SK-N-SH (cell line): ENCODE measurements around the gene TRPM3. TPM values are rescaled to one million over a fixed set of nuclear protein-coding genes. Genes with fewer than 3 reads are reported as not detected.

Experiments used
- CTCF ChIA-PET: fragments of 300-600, 350-600 bp; formaldehyde crosslinking; extraction: SDS; loops from one replicate; lab custom pipeline; 2021; lab: Yijun Ruan, JAX
- POLR2A ChIA-PET: fragments of 350-600 bp; sonication (Branson Sonifier 250); formaldehyde crosslinking; extraction: SDS; loops from one replicate; lab custom pipeline; 2020; ENCODE audit warnings: antibody characterized with exemption, inconsistent platforms; lab: Yijun Ruan, JAX
- DNase-seq: peaks from one replicate; pipeline ENCODE4 v3.0.0; 2012
- H2AFZ ChIP-seq: fragments of 200-600 bp; sonication (generic); 2 replicates; pipeline ENCODE4 v1.8.1; 2016; ENCODE audit warnings: antibody characterized with exemption, mild to moderate bottlenecking, low read depth
- H3F3A ChIP-seq: fragments of 200-600 bp; sonication (generic); replicated peaks from 2 replicates; pipeline ENCODE3; 2016; ENCODE audit warnings: antibody characterized with exemption, mild to moderate bottlenecking; ENCODE audit not compliant: insufficient read depth
- H3K27ac ChIP-seq, 2 experiments: fragments of 200-500 bp in 1 of 2; fragments of 200-600 bp in 1 of 2; sonication (Bioruptor generic) in 1 of 2; sonication (generic), shearing (Covaris generic) in 1 of 2; 2 replicates each; pipeline versions ENCODE4 v1.5.1 to v1.6.1; 2014 to 2016; ENCODE audit warnings: low read depth in 2 of 2, inconsistent platforms in 1 of 2, low read length in 1 of 2, mild to moderate bottlenecking in 1 of 2, mixed read lengths in 1 of 2
- H3K27me3 ChIP-seq: fragments of 200-600 bp; sonication (generic), shearing (Covaris generic); 2 replicates; pipeline ENCODE4 v1.6.1; 2016; ENCODE audit warnings: mixed run types; ENCODE audit not compliant: insufficient read depth
- H3K36me3 ChIP-seq, 2 experiments: fragments of 200-500 bp in 1 of 2; fragments of 200-600 bp in 1 of 2; sonication (Bioruptor generic) in 1 of 2; sonication (generic) in 1 of 2; replicated peaks in 1 of 2; 2 replicates each; pipeline versions ENCODE3 to v1.5.1; 2014 to 2016; ENCODE audit warnings: low read length in 1 of 2, mild to moderate bottlenecking in 1 of 2; ENCODE audit not compliant: insufficient read depth in 2 of 2, control insufficient read depth in 1 of 2
- H3K4me1 ChIP-seq, 2 experiments: fragments of 200-500 bp in 1 of 2; fragments of 200-600 bp in 1 of 2; sonication (Bioruptor generic) in 1 of 2; sonication (generic), shearing (Covaris generic) in 1 of 2; 2 replicates each; pipeline versions ENCODE4 v1.5.1 to v1.6.1; 2014 to 2016; ENCODE audit warnings: low read depth in 1 of 2, low read length in 1 of 2, mixed run types in 1 of 2; ENCODE audit not compliant: insufficient read depth in 2 of 2, control insufficient read depth in 1 of 2
- H3K4me2 ChIP-seq: fragments of 200-600 bp; sonication (generic), shearing (Covaris generic); 2 replicates; pipeline ENCODE4 v1.6.1; 2017; ENCODE audit warnings: mixed run types
- H3K4me3 ChIP-seq, 2 experiments: fragments of 200-500 bp in 1 of 2; fragments of 200-600 bp in 1 of 2; sonication (Bioruptor generic) in 1 of 2; sonication (generic), shearing (Covaris generic) in 1 of 2; 2 replicates each; pipeline versions ENCODE4 v1.5.1 to v1.8.1; 2014 to 2016; ENCODE audit warnings: low read depth in 2 of 2, inconsistent platforms in 1 of 2, low read length in 1 of 2, mild to moderate bottlenecking in 1 of 2, mixed read lengths in 1 of 2, moderate library complexity in 1 of 2
- H3K79me2 ChIP-seq: fragments of 200-600 bp; sonication (generic); 2 replicates; pipeline ENCODE4 v1.8.1; 2017; ENCODE audit warnings: mild to moderate bottlenecking; ENCODE audit not compliant: insufficient read depth
- H3K9ac ChIP-seq: fragments of 200-600 bp; sonication (generic); 2 replicates; pipeline ENCODE4 v1.6.1; 2017; ENCODE audit warnings: mixed run types
- H3K9me2 ChIP-seq: fragments of 200-600 bp; sonication (generic); 2 replicates; pipeline ENCODE4 v1.6.1; 2017; ENCODE audit warnings: mixed run types
- H3K9me3 ChIP-seq: fragments of 200-600 bp; sonication (generic); 2 replicates; pipeline ENCODE4 v1.6.1; 2017; ENCODE audit warnings: mixed run types, mild to moderate bottlenecking, moderate library complexity
- H4K20me1 ChIP-seq: fragments of 200-600 bp; sonication (generic); 2 replicates; pipeline ENCODE4 v1.6.1; 2017; ENCODE audit warnings: mild to moderate bottlenecking, mixed run types; ENCODE audit not compliant: insufficient read depth
- CHD2 ChIP-seq: fragments of 150-350 bp; IDR thresholded peaks from 2 replicates; pipeline ENCODE4 v1.6.1; 2018; ENCODE audit warnings: low read length; ENCODE audit not compliant: partially characterized antibody
- CTCF ChIP-seq: fragments of 200-600 bp; sonication (generic); IDR thresholded peaks from 2 replicates; pipeline ENCODE4 v1.6.1; 2017; ENCODE audit warnings: antibody characterized with exemption, mild to moderate bottlenecking, moderate library complexity
- EP300 ChIP-seq, 2 experiments: IDR thresholded peaks; 2 replicates each; pipeline versions ENCODE4 v1.4.0 to v1.6.1; 2012; ENCODE audit warnings: borderline replicate concordance in 1 of 2, low read depth in 1 of 2, low read length in 1 of 2
- EZH2phosphoT487 ChIP-seq: fragments of 200-600 bp; sonication (generic); IDR thresholded peaks from 2 replicates; pipeline ENCODE4 v1.6.1; 2017; ENCODE audit warnings: low read depth, mixed run types, mild to moderate bottlenecking, antibody characterized with exemption, moderate library complexity, borderline replicate concordance
- FOSL2 ChIP-seq: IDR thresholded peaks from 2 replicates; pipeline ENCODE4 v1.4.0; 2012; ENCODE audit warnings: low read depth, mild to moderate bottlenecking, moderate library complexity, borderline replicate concordance
- FOXM1 ChIP-seq: IDR thresholded peaks from 2 replicates; pipeline ENCODE4 v1.4.0; 2012; ENCODE audit warnings: low read depth, mild to moderate bottlenecking
- GABPA ChIP-seq: IDR thresholded peaks from 2 replicates; pipeline ENCODE4 v1.4.0; 2012; ENCODE audit warnings: low read depth, mild to moderate bottlenecking
- MAX ChIP-seq: IDR thresholded peaks from 2 replicates; pipeline ENCODE4 v1.4.0; 2012; ENCODE audit warnings: low read depth
- MEF2A ChIP-seq: IDR thresholded peaks from 2 replicates; pipeline ENCODE4 v1.4.0; 2012; ENCODE audit warnings: low read depth, borderline replicate concordance
- POLR2AphosphoS5 ChIP-seq: IDR thresholded peaks from 2 replicates; pipeline ENCODE4 v1.6.1; 2012; ENCODE audit warnings: low read depth, low read length
- RAD21 ChIP-seq: IDR thresholded peaks from 2 replicates; pipeline ENCODE4 v1.6.1; 2012; ENCODE audit warnings: mild to moderate bottlenecking, low read length
- RCOR1 ChIP-seq: fragments of 150-350 bp; IDR thresholded peaks from 2 replicates; pipeline ENCODE4 v1.6.1; 2017; ENCODE audit warnings: antibody characterized with exemption, low read length
- REST ChIP-seq: IDR thresholded peaks from 2 replicates; pipeline ENCODE4 v1.6.1; 2012; ENCODE audit warnings: mild to moderate bottlenecking, low read depth, low read length, moderate library complexity
- RFX5 ChIP-seq: IDR thresholded peaks from 2 replicates; pipeline ENCODE4 v1.6.1; 2012; ENCODE audit warnings: mild to moderate bottlenecking, improper control_type of control experiment, low read length
- USF1 ChIP-seq: IDR thresholded peaks from 2 replicates; pipeline ENCODE4 v1.4.0; 2012; ENCODE audit warnings: low read depth, borderline replicate concordance
- YY1 ChIP-seq: IDR thresholded peaks from 2 replicates; pipeline ENCODE4 v1.4.0; 2012; ENCODE audit warnings: low read depth, mild to moderate bottlenecking
- ZBTB33 ChIP-seq: IDR thresholded peaks from 2 replicates; pipeline ENCODE4 v1.4.0; 2012; ENCODE audit warnings: low read depth, borderline replicate concordance
- WGBS: methylation state at CpG from one replicate; pipeline ENCODE4 v1.1.6; 2017; ENCODE audit warnings: low lambda C conversion rate; 5-methylcytosine and 5-hydroxymethylcytosine counted together
- polyA plus RNA-seq, 3 experiments: library from polyadenylated mRNA; depleted of rRNA; stranded (reverse); fragments of >200 nt; gene quantifications; 2 replicates each; pipeline ENCODE4 v1.2.3, GENCODE V29; 2012

TRPM3 gene
- polyA plus RNA-seq, 1 of the 3 experiments (the other 2 are of a cell fraction), result not detected

GRCh38 chr9:70749066-70749465 lies 372.4 kb downstream of the TRPM3 start (continued):
- TF ChIP-seq REST, result no peak
- TF ChIP-seq MEF2A, result no peak

- Histone ChIP-seq H4K20me1 (no peaks in the 10 kb centered on the region), H3K27ac (no peak overlapping the region), H3K27me3 (0 out of 2 replicates have a peak, but pooled peaks cover 4% of the 10 kb centered on the region), H3K4me1 (peaks cover 0 to 9% of the 10 kb centered on the region in 2 experiments; a peak in 1 of 4 replicates), H3K4me2 (no peak overlapping the region), H3K9me2 (no peaks in the 10 kb centered on the region), H2AFZ (no peak overlapping the region)
- ChIA-PET CTCF (no interaction called here), POLR2A (no interaction called here)
- 4% methylated on average over 2 of the region's 2 CpGs for WGBS
- TF ChIP-seq FOXM1 (no peak), MAX (no peak), RCOR1 (no peak), GABPA (no peak), RFX5 (no peak)
- TF ChIP-seq, all 33 proteins: peak for 0
- Histone ChIP-seq H3K79me2 (no peaks in the 10 kb centered on the region), H3K4me3 (no peak overlapping the region), H3K36me3 (no peaks in the 10 kb centered on the region), H3K9me3 (no peaks in the 10 kb centered on the region), H3K9ac (no peak overlapping the region), H3F3A (no peaks in the 10 kb centered on the region)
- DNase-seq, result no peak
These were observed 374.1 kb downstream of the TRPM3 start for GRCh38 chr9:70747261-70747718.

- H3F3A ChIP-seq, result no peaks in the 10 kb centered on the region
- TF ChIP-seq CHD2 (no peak), CTCF (no peak), MAX (no peak), RAD21 (no peak), GABPA (no peak), FOSL2 (no peak), POLR2AphosphoS5 (no peak), YY1 (no peak), ZBTB33 (no peak), USF1 (no peak), EP300 (IDR thresholded peaks at IDR 0.05; ENCODE audit: borderline replicate concordance in 1 of 2, low read depth in 1 of 2, low read length in 1 of 2) (no peak), EZH2phosphoT487 (no peak), MEF2A (no peak)
- TF ChIP-seq, all 33 proteins: peak for 0
- no peak overlapping the region for H3K4me2 ChIP-seq
- H3K4me1 ChIP-seq, result peaks cover 0 to 9% of the 10 kb centered on the region in 2 experiments; a peak in 1 of 4 replicates
- 0 out of 2 replicates have a peak, but pooled peaks cover 4% of the 10 kb centered on the region for H3K27me3 ChIP-seq
- ChIA-PET CTCF (no interaction called here), POLR2A (no interaction called here)
- H4K20me1 ChIP-seq, result no peaks in the 10 kb centered on the region
- no peaks in the 10 kb centered on the region for H3K79me2 ChIP-seq
- H3K9me3 ChIP-seq, result no peaks in the 10 kb centered on the region
- no peaks in the 10 kb centered on the region for H3K9me2 ChIP-seq
- no peak for DNase-seq
- no peak overlapping the region for H3K27ac ChIP-seq
- no peak overlapping the region for H2AFZ ChIP-seq
- no peak overlapping the region for H3K4me3 ChIP-seq
- no peak overlapping the region for H3K9ac ChIP-seq
- H3K36me3 ChIP-seq, result no peaks in the 10 kb centered on the region
These were observed 374.7 kb downstream of the TRPM3 start for GRCh38 chr9:70746760-70747159.
